ENCODE data around the gene BAZ1A. TPM values are rescaled to one million over a fixed set of nuclear protein-coding genes. Genes with fewer than 3 reads are reported as not detected.

Gene BAZ1A
- total and polyA plus RNA-seq, 4 experiments from 2014 or later, result 5.6 to 56.4 (median 35.3) TPM

DNA sequence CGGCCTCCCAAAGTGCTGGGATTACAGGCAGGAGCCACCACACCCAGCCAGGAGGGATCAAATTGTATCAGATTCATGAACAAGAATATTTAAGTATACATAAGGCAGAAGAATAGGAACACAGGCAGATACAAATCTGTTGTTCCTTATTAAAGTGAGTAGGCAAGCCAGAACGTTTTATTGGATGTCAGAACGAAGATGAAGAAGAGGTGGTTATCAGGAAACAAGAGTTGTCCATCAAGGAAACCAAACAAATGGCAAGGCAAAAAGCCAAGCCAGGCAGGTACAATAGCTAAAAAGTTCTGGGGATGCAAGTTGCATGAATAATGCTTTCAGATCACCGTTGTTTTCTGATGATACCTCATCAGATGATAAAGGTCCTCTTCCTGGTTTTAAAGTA lies 31.1 kb upstream of the BAZ1A start:
- Mint-ChIP-seq H3K4me3 (no peak overlapping the region), H3K36me3 (no peaks in the 10 kb centered on the region), H3K4me1 (peaks cover 0 to 2% (median 0%) of the 10 kb centered on the region in 4 donors), H3K27ac (peak overlapping the region in 1 of 7 donors; percentile 9), H3K27me3 (no peaks in the 10 kb centered on the region), H3K9me3 (no peaks in the 10 kb centered on the region)
- H3K36me3 ChIP-seq (ENCODE audit: insufficient read depth, low read length), result no peaks in the 10 kb centered on the region
- no peaks in the 10 kb centered on the region for H3K9me3 ChIP-seq (ENCODE audit: control insufficient read depth in 1 of 2, low read length in 2 of 2)
- ChIA-PET CTCF (ENCODE audit: partially characterized antibody) (no interaction called here), POLR2A (ENCODE audit: partially characterized antibody) (no interaction called here)
- no peaks in the 10 kb centered on the region for H3K4me1 ChIP-seq (ENCODE audit: insufficient read depth, low read length)
- H3K27me3 ChIP-seq (ENCODE audit: insufficient read depth, low read length), result no peaks in the 10 kb centered on the region
- no peak overlapping the region for H3K4me3 ChIP-seq (ENCODE audit: low read length in 2 of 2)
- no peak overlapping the region for H3K27ac ChIP-seq (ENCODE audit: low read depth, low read length)
- intact Hi-C loops (cut with micrococcal nuclease), result no loop called here
- DNase-seq, result no peak

DNA sequence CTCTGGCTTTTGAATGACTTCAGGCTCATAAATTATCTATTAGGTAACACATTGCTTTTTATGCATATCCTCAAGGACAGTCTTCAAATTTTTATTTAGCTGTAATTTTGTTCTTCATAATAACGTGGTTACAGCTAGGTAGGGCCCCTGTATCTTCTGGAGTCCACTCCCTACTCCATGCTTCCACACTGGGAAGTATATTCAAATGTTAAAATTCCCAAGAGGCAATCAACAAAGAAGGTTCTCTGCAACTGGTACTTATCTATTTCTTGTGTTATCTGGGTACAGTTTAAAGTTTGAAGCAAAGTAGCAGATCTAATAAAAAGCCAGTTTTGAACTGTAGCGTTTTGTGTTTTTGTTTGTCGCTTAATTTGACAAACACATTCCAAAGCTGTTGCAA lies 20.1 kb upstream of the BAZ1A start:
- DNase-seq, result no peak
- H3K36me3 ChIP-seq (ENCODE audit: insufficient read depth, low read length), result no peaks in the 10 kb centered on the region
- no peak overlapping the region for H3K4me3 Mint-ChIP-seq
- H3K9me3 ChIP-seq (ENCODE audit: control insufficient read depth in 1 of 2, low read length in 2 of 2), result no peaks in the 10 kb centered on the region
- peaks cover 4% of the 10 kb centered on the region for H3K4me1 ChIP-seq (ENCODE audit: insufficient read depth, low read length)
- ChIA-PET CTCF (ENCODE audit: partially characterized antibody) (no interaction called here), POLR2A (ENCODE audit: partially characterized antibody) (no interaction called here)
- H3K4me3 ChIP-seq (ENCODE audit: low read length in 2 of 2), result no peak overlapping the region
- no peaks in the 10 kb centered on the region for H3K27me3 Mint-ChIP-seq
- intact Hi-C loops (cut with micrococcal nuclease), result no loop called here
- H3K27me3 ChIP-seq (ENCODE audit: insufficient read depth, low read length), result no peaks in the 10 kb centered on the region
- H3K36me3 Mint-ChIP-seq, result no peaks in the 10 kb centered on the region
- no peaks in the 10 kb centered on the region for H3K9me3 Mint-ChIP-seq
- H3K4me1 Mint-ChIP-seq, result peaks cover 4 to 5% (median 5%) of the 10 kb centered on the region in 4 donors
- H3K27ac Mint-ChIP-seq, result no peak overlapping the region
- H3K27ac ChIP-seq (ENCODE audit: low read depth, low read length), result no peak overlapping the region

DNA sequence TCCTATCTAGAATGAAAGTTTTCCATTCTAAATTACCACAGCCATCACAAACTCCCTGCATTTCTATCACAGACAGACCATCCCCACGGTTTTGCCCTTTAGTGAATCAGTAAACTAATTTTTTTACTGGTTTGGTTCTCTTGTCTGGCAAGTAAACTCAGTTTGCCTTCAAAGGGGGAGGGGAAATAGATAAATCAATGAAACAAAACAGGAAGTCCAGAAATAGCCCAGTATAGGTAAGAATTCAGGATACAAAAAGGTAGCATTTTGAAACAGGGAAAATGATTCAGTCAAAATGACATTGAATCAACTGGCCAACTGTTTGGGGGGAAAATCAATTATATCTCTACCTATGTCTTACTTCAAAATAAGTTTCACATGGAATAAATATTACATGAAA lies 15.8 kb upstream of the BAZ1A start:
- Mint-ChIP-seq H3K9me3 (no peaks in the 10 kb centered on the region), H3K4me3 (no peak overlapping the region), H3K4me1 (peaks cover 4 to 5% (median 5%) of the 10 kb centered on the region in 4 donors), H3K27me3 (no peaks in the 10 kb centered on the region), H3K36me3 (no peaks in the 10 kb centered on the region), H3K27ac (no peak overlapping the region)
- no peak for DNase-seq
- Histone ChIP-seq H3K36me3 (ENCODE audit: insufficient read depth, low read length) (no peaks in the 10 kb centered on the region), H3K4me3 (ENCODE audit: low read length in 2 of 2) (no peak overlapping the region), H3K27ac (ENCODE audit: low read depth, low read length) (no peak overlapping the region), H3K4me1 (ENCODE audit: insufficient read depth, low read length) (peaks cover 4% of the 10 kb centered on the region), H3K27me3 (ENCODE audit: insufficient read depth, low read length) (no peaks in the 10 kb centered on the region), H3K9me3 (ENCODE audit: control insufficient read depth in 1 of 2, low read length in 2 of 2) (no peaks in the 10 kb centered on the region)
- ChIA-PET POLR2A (ENCODE audit: partially characterized antibody) (no interaction called here), CTCF (ENCODE audit: partially characterized antibody) (interaction anchor here (0.6 kb wide), 1 partner anchor 35 kb away, joined by 3 read pairs; no protein-coding TSS in a partner anchor)
- intact Hi-C loops (cut with micrococcal nuclease), result no loop called here

- H3K27me3 Mint-ChIP-seq, result no peaks in the 10 kb centered on the region
- H3K27ac Mint-ChIP-seq, result no peak overlapping the region
- intact Hi-C loops (cut with micrococcal nuclease), result no loop called here
- ChIA-PET POLR2A (ENCODE audit: partially characterized antibody) (no interaction called here), CTCF (ENCODE audit: partially characterized antibody) (no interaction called here)
- no peaks in the 10 kb centered on the region for H3K9me3 Mint-ChIP-seq
- H3K4me3 ChIP-seq (ENCODE audit: low read length in 2 of 2), result no peak overlapping the region
- H3K36me3 Mint-ChIP-seq, result no peaks in the 10 kb centered on the region
- H3K4me1 ChIP-seq (ENCODE audit: insufficient read depth, low read length), result peaks cover 4% of the 10 kb centered on the region
- no peak overlapping the region for H3K27ac ChIP-seq (ENCODE audit: low read depth, low read length)
- no peaks in the 10 kb centered on the region for H3K9me3 ChIP-seq (ENCODE audit: control insufficient read depth in 1 of 2, low read length in 2 of 2)
- peaks cover 4 to 5% (median 5%) of the 10 kb centered on the region in 4 donors for H3K4me1 Mint-ChIP-seq
- no peak overlapping the region for H3K4me3 Mint-ChIP-seq
- no peak for DNase-seq
- no peaks in the 10 kb centered on the region for H3K36me3 ChIP-seq (ENCODE audit: insufficient read depth, low read length)
- H3K27me3 ChIP-seq (ENCODE audit: insufficient read depth, low read length), result no peaks in the 10 kb centered on the region
Measured at GRCh38 chr14:34888186-34888585, 13.0 kb upstream of the BAZ1A start.

GRCh38 chr14:34883954-34884353 lies 8.8 kb upstream of the BAZ1A start:
- no peak overlapping the region for H3K27ac ChIP-seq (ENCODE audit: low read depth, low read length)
- ChIA-PET POLR2A (ENCODE audit: partially characterized antibody) (interaction anchor here (0.7 kb wide), 1 partner anchor 11 kb away, joined by 4 read pairs; no protein-coding TSS in a partner anchor), CTCF (ENCODE audit: partially characterized antibody) (interaction anchor here (2.1 kb wide), 1 partner anchor 9 kb away, joined by 5 read pairs; the partner anchor contains the start of gene BAZ1A)

GRCh38 chr14:34874386-34875030 lies 652 bp downstream of the BAZ1A start:
- DNase-seq, result peak in 3 of 5 donors; percentile 56 to 68 (median 65)
- Histone ChIP-seq H3K36me3 (ENCODE audit: insufficient read depth, low read length) (peaks cover 6% of the 10 kb centered on the region), H3K27me3 (ENCODE audit: insufficient read depth, low read length) (no peaks in the 10 kb centered on the region), H3K4me3 (ENCODE audit: low read length in 2 of 2) (peak overlapping the region; percentile 47 to 64), H3K4me1 (ENCODE audit: insufficient read depth, low read length) (peaks cover 46% of the 10 kb centered on the region), H3K27ac (ENCODE audit: low read depth, low read length) (peak overlapping the region; percentile 100), H3K9me3 (ENCODE audit: control insufficient read depth in 1 of 2, low read length in 2 of 2) (no peaks in the 10 kb centered on the region)
- Mint-ChIP-seq H3K4me3 (peak overlapping the region; percentile 87 to 100 (median 96)), H3K4me1 (peaks cover 22 to 56% (median 41%) of the 10 kb centered on the region in 4 donors), H3K27me3 (no peaks in the 10 kb centered on the region), H3K9me3 (no peaks in the 10 kb centered on the region), H3K36me3 (peaks cover 0 to 31% of the 10 kb centered on the region in 2 donors), H3K27ac (peak overlapping the region; percentile 93 to 100 (median 97))
- CTCF ChIA-PET (ENCODE audit: partially characterized antibody), result interaction anchor here (1.0 to 1.4 kb wide), 4 partner anchors 10 to 202 kb away, joined by 3 to 16 read pairs (median 5); partner anchors contain the start of gene SRP54
- POLR2A ChIA-PET (ENCODE audit: partially characterized antibody), result interaction anchor here (0.7 to 3.7 kb wide), 19 partner anchors 10 to 247 kb away, joined by 3 to 128 read pairs (median 4); partner anchors contain the start of genes FAM177A1, PPP2R3C and SRP54
- intact Hi-C loops (cut with micrococcal nuclease), result loop anchor here (1.0 to 10.0 kb wide), 4 partner anchors 57 to 248 kb away; partner anchors contain the start of genes PPP2R3C and PRORP

More at GRCh38 chr14:34883954-34884353, 8.8 kb upstream of the BAZ1A start:
- H3K36me3 Mint-ChIP-seq, result no peaks in the 10 kb centered on the region
- Histone ChIP-seq H3K4me3 (ENCODE audit: low read length in 2 of 2) (no peak overlapping the region), H3K36me3 (ENCODE audit: insufficient read depth, low read length) (no peaks in the 10 kb centered on the region), H3K27me3 (ENCODE audit: insufficient read depth, low read length) (no peaks in the 10 kb centered on the region), H3K4me1 (ENCODE audit: insufficient read depth, low read length) (no peaks in the 10 kb centered on the region), H3K9me3 (ENCODE audit: control insufficient read depth in 1 of 2, low read length in 2 of 2) (no peaks in the 10 kb centered on the region)
- no peak overlapping the region for H3K4me3 Mint-ChIP-seq
- H3K4me1 Mint-ChIP-seq, result no peaks in the 10 kb centered on the region
- intact Hi-C loops (cut with micrococcal nuclease), result no loop called here
- DNase-seq, result no peak
- no peaks in the 10 kb centered on the region for H3K9me3 Mint-ChIP-seq
- no peak overlapping the region for H3K27ac Mint-ChIP-seq
- H3K27me3 Mint-ChIP-seq, result no peaks in the 10 kb centered on the region

DNA sequence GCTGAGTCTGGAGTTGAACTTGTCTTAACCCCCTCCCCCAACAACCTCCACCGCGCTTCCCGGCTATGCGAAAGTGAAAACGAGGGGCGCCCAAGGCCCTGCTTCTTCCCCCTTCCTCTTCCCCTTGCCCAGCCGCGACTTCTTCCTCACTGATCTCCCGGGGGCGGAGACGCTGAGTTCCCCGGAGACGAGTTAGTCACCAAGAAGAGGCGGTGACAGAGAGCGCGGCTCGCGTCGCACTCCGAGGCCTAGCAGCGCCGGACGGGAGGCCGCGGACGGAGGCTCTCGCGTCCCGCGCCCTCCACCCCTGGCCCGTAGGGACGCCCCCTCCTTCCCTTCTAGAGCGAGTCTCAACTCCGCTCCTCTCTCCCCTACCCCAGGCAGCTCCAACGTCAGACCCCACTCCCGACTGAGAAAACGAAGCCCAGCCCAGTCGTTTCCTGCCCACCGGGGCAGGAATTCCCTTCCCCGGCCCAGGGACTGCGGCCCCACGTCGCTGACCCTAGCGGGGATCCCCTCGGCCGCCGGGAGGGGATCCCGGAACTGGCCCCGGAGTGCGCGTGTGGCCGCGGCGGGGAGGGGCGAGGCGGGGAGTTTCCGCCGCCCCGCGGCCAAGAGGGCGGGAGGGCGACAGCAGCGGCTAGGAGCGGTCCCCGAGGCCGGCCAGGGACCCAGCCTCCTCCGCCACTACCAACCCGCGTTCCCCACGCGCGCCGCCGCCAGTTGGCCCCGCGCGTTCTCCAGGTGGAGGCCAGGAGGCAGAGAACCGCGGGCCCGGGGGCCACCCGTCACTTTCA lies 1.4 kb downstream of the BAZ1A start:
- H3K4me1 ChIP-seq (ENCODE audit: insufficient read depth, low read length), result peaks cover 49% of the 10 kb centered on the region
- H3K27me3 ChIP-seq (ENCODE audit: insufficient read depth, low read length), result no peaks in the 10 kb centered on the region
- Mint-ChIP-seq H3K9me3 (no peaks in the 10 kb centered on the region), H3K27me3 (no peaks in the 10 kb centered on the region), H3K4me3 (peak overlapping the region; percentile 90 to 98 (median 96)), H3K36me3 (peaks cover 0 to 31% of the 10 kb centered on the region in 2 donors), H3K27ac (peak overlapping the region; percentile 95 to 100 (median 97)), H3K4me1 (peaks cover 26 to 61% (median 45%) of the 10 kb centered on the region in 4 donors)
- H3K4me3 ChIP-seq (ENCODE audit: low read length in 2 of 2), result peak overlapping the region; percentile 64 to 79
- intact Hi-C loops (cut with micrococcal nuclease), result loop anchor here (1.0 to 10.0 kb wide), 8 partner anchors 17 to 529 kb away; partner anchors contain the start of genes FAM177A1, PPP2R3C, PRORP and SRP54
- ChIA-PET CTCF (ENCODE audit: partially characterized antibody) (interaction anchor here (1.6 to 1.9 kb wide), 3 partner anchors 108 to 172 kb away, joined by 5 to 9 read pairs (median 7); partner anchors contain the start of genes FAM177A1 and SRP54), POLR2A (ENCODE audit: partially characterized antibody) (interaction anchor here (0.7 to 3.7 kb wide), 20 partner anchors 8 to 530 kb away, joined by 3 to 128 read pairs (median 4); partner anchors contain the start of genes FAM177A1, NFKBIA, PPP2R3C and PRORP)
- peak; percentile 84 to 94 (median 85) for DNase-seq
- no peaks in the 10 kb centered on the region for H3K9me3 ChIP-seq (ENCODE audit: control insufficient read depth in 1 of 2, low read length in 2 of 2)
- H3K27ac ChIP-seq (ENCODE audit: low read depth, low read length), result peak overlapping the region; percentile 100
- peaks cover 6% of the 10 kb centered on the region for H3K36me3 ChIP-seq (ENCODE audit: insufficient read depth, low read length)

Measured in CD4-positive, alpha-beta memory T cell (primary cell).